ENCODE results near the gene STAB2.
A peak's percentile ranks its signal among the peaks of the same experiment; 100 is the strongest.

The STAB2 gene

DNA sequence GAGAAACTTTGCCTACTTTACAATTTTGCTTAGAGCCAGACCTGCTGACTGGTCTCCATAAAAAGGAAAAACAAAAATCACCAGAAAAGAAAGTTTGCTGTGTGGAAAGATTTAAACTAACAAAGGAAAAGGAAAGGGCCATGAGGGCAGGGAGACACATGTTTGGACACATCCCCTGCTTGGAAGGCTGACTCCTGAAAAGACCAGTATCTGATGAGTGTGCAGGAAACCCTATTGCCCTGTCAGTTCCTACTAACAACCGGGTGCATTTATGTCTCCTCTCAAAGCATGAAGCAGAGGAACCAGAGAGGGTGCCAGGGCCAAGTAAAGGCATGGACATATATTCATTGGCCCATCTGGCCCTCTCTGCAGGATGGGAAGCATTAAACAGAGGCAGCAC lies 7.0 kb upstream of the STAB2 start:
- DNase-seq (ENCODE audit: low read depth in 3 of 3): no peak

DNA sequence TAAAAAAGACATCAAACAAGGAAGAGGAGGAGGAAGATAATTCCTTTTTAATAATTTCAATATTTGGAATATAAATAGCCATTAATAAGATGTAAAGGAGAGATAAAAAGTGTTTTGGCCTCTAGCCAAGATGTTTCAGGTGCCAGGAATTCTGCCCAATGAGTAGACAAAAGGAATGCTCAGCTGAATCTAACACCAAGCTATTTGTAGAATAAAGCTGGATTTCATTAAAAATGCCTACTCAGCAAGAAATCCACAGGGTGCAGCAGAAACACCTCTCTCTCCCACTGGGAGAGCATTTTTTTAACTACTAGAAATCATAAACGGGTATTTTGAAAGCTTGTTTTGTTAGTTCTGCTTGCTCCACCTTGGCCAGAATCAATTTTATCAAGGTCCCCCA lies 4.1 kb upstream of the STAB2 start:
- DNase-seq (ENCODE audit: low read depth in 3 of 3): no peak

DNA sequence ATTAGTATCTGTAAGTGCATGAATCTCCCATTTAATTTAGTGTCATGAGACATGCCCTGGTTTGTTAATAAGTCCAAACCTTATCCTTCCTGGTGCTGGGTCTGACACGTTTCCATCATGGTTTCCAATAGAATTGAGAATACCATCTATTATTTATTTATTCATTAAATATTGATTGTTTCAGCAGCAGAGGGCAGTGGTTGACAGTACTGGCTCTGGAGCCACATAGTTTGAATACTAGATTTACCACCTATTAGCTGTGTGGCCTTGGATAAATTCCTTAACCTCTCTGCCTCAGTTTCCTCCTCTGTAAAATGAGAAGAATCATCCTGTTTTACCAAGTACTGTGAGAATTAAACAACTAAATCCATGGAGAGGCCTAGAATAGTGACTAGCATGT lies 941 bp upstream of the STAB2 start:
- DNase-seq (ENCODE audit: low read depth in 3 of 3): no peak

DNA sequence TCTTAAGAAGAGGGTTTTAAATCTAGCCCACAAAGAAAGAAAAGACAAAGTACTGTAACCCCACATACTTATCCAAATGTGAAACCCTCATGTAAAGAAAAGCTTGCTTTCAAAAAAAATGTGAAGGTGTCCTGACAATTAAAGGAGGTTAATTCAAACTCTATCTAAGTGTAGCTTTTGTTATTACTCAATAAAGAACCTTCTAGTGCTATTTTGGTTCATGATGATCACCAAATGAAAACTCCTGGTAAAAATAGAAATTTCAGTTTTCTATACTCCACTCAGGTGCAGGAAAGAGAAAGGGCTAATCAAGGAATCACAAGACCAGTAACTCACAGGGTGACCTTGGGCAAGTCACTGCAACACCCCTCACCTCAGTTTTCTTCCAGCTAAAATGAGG lies 1.6 kb downstream of the STAB2 start:
- DNase-seq (ENCODE audit: low read depth in 3 of 3): no peak

DNA sequence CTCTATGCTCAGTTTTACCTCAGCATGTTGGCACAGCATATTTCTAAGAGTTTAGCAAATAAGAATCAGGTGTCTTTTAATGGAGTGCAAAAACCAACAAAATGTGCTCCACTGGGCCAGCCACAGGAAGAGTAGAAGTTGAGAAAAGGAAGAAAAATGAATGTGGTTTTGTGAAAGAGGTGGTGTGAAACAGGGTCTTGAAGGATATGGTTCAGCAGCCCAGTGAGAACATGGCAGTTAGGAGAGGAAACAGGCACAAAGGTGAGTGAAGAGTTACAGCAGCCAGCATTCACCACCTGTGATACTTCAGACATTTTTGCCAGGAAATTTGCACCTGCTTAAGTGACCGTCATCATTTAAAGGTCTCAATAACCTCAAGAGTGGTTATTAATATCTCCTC lies 2.4 kb downstream of the STAB2 start:
- no peak for DNase-seq (ENCODE audit: low read depth in 3 of 3)

DNA sequence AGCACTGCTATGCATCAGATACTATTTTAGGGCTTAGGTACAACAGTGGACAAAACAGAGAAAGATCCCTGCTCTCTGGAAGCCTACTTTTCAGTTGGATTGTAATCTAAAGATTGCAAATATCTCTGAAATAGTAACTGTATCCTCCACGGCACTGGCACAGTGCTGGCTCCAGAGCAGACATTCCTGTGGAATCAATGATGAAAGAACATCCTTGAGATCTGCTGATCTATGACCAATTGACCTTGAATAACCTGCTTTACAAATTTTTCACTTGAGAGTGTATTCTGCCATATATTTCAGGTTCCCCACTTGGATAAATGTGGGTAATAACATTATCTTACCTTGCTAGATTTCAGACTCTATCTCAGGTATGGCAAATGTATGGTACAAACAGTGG lies 3.2 kb downstream of the STAB2 start:
- no peak for DNase-seq (ENCODE audit: low read depth in 3 of 3)

DNA sequence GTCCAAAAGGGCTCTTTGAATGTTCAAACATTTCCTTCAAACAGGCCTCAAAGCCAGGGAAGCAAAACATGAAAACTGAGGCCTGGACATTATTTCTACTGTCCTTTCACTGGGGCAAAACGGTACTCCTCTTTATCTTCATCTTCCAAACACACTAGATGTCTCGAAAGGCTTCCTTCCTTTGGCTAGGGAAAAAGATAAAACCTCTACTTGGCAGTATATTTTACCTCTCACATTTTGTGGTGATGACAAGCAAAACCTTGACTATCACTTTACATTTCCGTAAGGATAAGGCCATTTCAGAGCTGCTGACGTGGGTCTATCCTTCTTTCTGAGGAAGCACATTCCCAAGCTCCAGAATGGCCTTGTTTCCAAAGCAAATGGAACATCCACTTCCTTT lies 9.9 kb downstream of the STAB2 start:
- no peak for DNase-seq (ENCODE audit: low read depth in 3 of 3)

DNA sequence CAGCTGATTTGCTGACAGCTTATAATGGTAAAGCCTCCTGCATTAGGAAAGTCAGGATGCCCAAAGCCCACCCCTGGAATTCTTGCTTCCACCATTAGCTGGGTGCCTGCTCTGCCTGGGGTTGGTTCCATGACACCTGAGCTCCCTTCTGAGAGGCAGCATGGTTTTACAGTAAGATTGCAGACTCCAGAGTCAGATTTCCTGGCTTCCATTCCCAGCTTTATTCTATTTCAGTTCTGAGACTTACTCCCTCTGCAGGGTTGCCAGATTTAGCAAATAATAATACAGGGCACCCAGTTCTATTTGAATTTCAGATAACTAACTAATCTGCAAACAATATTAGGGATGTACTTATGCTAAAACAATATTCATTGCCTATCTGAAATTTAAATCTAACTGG lies 12.2 kb downstream of the STAB2 start:
- no peak for DNase-seq (ENCODE audit: low read depth in 3 of 3)

DNA sequence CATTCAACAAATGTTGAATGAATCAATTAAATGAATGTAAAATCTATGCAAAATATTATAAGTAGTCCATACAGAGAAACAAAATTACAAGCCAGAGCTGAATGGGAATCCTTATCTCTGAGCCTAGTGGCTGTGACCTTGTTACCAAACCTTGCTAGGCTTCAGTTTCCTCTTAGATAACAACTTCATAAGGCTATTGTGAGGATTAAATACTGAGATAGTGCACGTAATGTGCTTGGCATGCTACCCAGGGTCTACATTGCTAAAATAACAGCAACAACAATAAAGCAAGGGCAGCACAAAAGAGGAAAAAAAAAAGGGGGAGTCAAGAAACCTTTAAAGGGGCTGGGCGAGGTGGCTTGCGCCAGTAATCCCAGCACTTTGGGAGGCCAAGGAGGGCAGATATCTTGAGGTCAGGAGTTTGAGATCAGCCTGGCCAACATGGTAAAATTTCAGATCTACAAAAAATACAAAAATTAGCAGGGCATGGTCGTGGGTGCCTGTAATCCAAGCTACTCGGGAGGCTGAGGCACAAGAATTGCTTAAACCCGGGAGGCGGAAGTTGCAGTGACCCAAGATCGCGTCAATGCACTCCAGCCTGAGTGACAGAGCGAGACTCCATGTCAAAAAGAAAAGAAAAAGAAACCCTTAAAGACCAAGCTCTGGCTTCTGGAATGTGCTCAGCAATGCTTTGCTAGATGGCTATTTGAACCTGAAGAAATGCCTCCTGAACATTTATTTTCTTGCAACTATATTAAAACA lies 14.1 kb downstream of the STAB2 start:
- no peak for DNase-seq (ENCODE audit: low read depth in 3 of 3)

DNA sequence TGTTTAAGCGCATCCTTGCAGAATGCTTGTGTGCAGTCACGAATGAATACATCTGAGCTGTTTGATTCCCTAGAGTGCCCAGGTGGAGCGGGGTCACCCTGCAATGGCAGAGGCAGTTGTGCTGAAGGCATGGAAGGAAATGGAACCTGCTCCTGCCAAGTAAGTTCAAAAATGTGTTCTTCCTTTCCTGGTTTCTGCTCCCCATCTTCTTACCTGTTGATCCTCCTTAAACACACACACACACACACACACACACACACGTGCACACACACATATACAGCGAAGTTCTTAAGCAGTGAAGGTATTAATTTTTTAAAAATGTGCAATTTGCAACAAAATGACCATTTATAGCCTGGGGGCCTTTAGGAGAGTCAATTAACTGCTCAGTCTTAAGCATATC lies 33.3 kb downstream of the STAB2 start:
- DNase-seq (ENCODE audit: low read depth in 3 of 3): no peak

DNA sequence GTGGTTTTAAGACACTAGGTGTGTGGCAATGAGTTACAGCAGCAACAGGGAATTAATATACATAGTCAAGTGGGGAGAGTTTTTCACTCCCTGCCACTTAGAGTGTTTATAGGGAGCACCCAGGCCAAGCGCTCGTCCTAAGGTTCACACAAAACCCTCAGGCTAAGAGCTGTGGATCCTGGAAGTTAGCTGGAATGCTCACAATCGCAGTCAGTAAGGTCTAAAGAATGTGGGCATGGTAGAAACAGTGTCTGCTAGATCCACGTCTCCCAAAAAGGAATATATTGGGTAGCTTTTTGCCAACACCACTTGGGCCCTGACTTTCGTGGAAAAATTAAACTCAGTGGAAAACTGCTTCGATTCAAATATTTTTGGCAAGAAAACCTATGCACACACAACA lies 36.6 kb downstream of the STAB2 start:
- no peak for DNase-seq (ENCODE audit: low read depth in 3 of 3)

DNA sequence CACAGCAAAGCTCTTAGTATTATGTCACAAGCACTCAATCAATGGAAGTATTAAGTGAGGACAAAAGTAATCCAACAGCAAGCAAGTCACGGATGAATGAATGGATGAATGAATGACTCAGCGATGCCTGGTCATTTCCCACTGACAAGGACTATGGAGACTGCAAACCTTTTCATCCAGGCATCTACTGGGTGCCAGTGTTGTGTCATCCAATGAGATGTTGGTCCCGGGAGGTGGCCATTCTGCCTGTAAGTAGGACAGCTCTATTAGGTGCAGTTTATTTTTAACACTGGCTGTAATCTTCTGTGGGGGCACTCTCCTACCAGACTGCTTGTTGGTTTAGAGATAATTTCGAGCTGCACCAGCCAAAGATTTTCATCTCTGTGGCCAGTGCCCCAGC lies 39.4 kb downstream of the STAB2 start:
- DNase-seq (ENCODE audit: low read depth in 3 of 3): no peak

DNA sequence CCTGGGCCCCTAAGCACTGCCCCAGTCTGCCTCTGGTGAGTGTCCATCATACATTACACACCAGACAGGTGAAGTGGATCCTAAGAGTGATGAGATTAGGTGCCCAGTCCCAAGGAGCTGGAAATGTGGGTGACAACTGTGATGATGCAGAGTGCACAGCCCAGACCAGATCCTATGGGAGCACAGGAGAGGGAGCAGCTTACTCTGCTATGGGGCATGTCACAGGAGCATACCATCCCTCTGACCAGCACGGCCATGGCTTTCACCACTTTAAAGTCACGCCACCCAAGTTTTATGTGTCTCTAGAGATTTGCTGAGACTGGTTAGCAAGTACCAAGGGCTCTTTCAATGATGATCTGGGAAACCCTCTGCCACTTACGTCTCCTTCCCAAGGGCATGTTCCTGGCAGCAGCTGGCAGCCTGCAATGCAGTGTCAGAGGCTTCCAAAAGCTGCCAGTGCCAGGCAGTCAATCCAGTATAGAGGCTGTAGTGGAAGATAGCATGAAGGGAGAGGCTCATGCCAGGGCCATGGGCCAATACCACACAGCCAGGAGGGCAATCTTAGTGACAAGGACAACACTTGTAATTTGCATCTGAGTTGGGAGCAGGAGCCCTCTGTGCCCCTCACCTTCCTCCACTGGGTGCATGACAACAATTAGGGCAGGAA lies 40.2 kb downstream of the STAB2 start:
- DNase-seq (ENCODE audit: low read depth in 3 of 3): no peak

DNA sequence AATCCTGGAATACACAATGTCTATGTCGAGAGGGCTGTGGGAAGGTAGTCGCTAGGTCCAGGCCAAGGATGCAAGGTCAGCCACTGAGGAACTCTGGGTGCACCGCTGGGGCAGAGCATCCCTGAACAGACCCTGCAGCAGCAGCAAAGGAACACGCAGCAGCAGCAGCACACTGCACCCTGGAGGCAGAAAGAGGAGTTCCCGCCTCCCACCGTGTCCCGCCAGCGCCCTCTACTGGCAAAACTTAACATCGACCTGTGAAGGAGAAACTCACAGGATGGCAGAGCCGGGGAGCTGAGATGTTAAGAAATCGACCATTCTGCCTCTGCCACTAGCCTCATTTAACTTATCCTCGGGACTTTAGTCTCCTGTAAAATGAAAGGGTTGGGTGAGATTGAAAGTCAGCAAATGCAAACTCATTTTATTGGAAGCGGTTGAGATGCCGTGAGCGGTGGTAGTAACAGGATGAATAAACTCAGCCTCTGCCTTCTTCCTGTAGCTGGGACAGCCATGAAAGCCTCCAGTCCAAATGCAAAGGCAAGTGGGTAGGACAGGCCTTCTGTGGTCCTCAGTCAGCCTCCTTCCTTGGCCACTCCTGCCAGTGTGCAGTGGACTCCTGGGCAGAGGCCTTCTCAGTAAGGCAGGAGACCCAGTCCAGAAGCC lies 45.6 kb downstream of the STAB2 start:
- peak; percentile 5 to 48 (median 6) for DNase-seq (ENCODE audit: low read depth in 3 of 3)

DNA sequence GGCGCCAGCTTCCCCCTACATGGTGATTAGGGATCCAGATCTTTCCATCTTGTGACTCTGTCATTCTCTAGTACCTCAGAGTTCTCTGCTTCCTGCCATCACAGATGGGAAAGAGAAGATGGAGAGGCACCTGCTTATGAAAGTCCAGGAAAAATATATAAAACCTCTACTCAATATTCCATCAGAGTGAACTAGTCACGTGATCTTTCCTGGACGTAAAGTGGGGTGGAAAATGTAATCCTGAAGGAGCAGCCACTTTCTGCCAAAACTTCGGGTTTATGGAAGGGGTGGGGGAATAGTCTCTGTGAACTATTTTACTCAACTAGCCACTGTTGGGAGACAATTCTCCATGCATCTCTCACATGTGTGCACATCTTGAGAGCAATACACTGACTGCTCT lies 47.7 kb downstream of the STAB2 start:
- DNase-seq (ENCODE audit: low read depth in 3 of 3): no peak

DNA sequence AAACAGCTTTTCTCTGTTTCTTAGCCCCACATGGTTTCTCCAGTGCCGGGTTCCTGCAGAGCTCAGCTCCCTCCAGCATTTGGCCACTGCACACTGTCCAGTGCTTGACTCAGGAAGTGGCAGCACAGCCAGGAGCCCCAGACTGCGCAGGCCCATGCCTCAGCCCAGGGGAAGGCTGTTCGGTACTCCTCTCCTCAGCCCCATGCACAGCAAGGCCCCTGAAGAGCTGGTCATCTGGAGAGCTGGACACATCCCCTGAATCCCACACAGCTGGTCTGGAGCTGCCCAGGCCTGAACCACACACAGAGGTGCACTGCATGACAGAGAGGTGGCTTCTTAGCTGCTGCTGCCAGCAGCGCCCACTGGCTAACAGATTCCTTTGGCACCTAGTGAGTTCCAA lies 48.3 kb downstream of the STAB2 start:
- DNase-seq (ENCODE audit: low read depth in 3 of 3): no peak

DNA sequence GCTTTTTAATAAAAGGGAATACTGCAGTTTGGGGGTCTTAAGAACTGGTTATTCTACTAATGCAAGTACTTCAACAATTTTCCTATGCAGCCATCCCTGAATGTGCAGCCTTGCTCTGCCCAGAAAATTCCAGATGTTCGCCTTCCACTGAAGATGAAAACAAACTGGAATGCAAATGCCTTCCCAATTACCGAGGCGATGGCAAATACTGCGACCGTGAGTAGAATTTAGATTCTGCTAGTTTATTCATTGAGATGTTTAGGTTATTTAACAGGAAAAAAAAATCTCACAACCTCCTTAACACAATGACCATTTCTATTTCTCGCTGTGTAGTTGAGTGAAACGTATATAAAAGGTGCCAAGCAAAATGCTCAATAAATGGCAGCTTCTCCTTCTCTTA lies 49.9 kb downstream of the STAB2 start:
- DNase-seq (ENCODE audit: low read depth in 3 of 3): no peak

DNA sequence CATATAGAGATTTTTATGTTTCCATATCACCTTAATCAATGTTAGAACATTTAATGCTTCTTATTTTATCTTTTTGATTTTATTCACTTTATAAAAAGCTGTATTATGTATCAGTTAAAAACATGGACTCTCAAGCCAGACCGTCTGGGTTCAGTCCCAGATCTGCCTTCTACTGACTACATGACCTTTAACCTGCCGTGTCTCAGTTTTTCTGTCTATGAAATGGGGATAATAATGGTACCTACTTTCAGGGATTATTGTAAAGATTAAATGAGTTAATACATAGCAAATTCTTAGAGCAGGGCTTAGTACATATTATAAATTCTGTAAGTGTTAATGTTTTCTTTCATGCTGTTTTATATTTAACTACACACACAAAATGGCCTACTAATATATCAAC lies 50.4 kb downstream of the STAB2 start:
- no peak for DNase-seq (ENCODE audit: low read depth in 3 of 3)

DNA sequence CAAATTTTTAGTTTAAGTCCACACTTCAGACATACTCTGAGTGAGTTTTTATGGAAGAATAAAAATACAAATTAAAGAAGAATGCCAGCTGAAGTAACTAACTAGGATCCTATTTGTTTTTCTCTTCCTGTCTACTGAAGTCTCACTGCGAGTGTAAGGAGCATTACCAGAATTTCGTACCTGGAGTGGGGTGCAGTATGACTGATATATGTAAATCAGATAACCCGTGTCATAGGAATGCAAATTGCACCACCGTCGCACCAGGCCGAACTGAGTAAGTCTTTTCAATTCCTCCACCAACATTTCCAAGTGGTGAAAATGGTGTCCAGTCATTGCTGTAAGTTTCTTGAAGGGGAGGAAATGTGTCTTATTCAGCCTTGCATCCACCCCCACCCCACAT lies 52.9 kb downstream of the STAB2 start:
- DNase-seq (ENCODE audit: low read depth in 3 of 3): no peak

DNA sequence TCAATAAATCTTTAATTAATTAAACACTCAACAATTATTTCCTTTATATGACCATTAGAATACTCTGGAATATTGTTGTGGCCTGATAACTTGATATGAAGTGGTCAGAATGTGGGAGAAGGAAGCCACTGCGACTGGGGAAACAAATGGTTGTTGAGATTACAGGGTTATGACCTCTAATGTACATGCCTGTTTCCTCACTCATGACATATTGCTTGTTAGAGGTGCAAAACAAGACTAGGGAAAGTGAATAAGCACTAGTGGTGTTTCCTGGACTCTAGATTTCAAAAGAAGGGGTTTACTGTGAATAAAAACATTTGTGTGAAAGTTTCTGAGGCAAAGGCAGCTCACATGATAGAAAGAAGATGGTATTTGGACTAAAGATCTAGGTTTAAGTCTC lies 53.3 kb downstream of the STAB2 start:
- DNase-seq (ENCODE audit: low read depth in 3 of 3): no peak

DNA sequence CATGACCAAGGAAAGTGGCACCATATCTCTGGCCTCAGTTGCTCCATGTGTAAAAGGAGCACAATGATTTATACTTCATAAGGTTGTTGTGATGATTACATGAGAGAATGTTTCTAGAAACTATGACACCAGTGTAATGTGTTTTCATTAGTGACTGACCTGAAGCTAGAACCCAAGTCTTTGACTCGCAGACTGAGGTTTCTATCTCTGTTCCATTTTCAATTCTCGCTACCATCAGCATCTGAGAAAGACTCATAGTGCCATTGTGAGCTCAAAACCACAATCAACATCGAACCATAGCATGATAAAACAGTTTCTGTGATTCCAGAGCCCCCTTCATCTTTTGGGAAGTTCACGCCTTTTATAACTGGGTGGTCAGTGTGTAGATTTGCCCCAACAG lies 53.8 kb downstream of the STAB2 start:
- DNase-seq (ENCODE audit: low read depth in 3 of 3): no peak

DNA sequence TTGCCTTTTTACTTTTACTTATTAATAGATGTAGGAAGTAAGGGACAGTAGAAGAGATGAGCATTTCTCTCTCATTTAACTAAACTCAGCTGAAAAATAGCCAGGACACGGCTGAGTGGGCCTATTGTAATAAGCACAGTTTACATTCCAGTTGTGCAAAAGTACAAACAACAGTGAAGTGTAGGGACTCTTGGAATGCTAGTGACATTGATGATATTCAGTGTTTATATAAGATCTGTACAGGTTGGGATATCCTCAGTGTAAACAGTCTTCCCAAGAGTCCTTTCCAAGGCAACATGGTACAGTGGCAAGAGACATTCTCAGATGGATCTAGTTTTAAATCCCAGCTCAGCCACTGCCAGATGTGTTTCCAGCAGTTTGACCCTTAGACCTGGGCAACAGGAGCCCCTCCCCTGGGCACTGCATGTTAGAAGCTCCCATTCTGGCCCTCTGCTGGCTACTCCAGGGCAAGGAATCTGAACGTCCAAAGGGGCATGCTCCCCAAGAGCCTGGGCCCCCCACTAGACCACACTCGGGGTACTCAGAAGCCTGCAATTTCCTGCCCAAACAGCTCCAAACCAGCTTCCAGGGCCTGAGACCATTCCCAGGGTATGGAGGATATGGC lies 55.3 kb downstream of the STAB2 start:
- DNase-seq (ENCODE audit: low read depth in 3 of 3): no peak

DNA sequence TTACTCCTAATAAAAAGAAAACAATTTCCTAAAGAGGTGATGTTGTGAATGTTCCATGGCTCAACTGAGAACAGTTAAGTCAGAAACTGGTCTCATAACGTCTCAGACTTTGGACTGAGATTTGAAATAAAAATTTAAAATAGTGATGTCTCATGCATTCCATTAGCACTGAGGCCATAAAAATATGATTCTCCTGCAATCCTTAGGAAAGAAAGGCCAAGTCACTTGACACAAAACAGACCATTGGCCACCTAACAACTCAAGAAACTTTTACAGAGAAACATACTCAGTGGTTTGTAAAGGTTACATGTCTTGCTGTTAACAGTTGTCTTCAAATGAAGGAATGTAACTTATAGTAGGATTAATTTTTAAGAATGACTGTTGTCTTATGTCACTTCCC lies 58.1 kb downstream of the STAB2 start:
- DNase-seq (ENCODE audit: low read depth in 3 of 3): no peak
